VCaP (cell line): ENCODE measurements around the gene WNT16.
"Not testable (repeated sequence)": the region's sequence is repeated elsewhere in the genome, so short reads cannot be mapped to it uniquely, and the experiment has no call there.

Experiments
- H3K27ac ChIP-seq: fragments of 450-650 bp; 2 replicates; pipeline ENCODE4 v1.5.1; 2017
- CTCF ChIP-seq: fragments of 450-650 bp; conservative IDR thresholded peaks from 2 replicates; pipeline ENCODE4 v1.5.1; 2017; ENCODE audit warnings: mild to moderate bottlenecking, moderate library complexity

Gene WNT16

DNA sequence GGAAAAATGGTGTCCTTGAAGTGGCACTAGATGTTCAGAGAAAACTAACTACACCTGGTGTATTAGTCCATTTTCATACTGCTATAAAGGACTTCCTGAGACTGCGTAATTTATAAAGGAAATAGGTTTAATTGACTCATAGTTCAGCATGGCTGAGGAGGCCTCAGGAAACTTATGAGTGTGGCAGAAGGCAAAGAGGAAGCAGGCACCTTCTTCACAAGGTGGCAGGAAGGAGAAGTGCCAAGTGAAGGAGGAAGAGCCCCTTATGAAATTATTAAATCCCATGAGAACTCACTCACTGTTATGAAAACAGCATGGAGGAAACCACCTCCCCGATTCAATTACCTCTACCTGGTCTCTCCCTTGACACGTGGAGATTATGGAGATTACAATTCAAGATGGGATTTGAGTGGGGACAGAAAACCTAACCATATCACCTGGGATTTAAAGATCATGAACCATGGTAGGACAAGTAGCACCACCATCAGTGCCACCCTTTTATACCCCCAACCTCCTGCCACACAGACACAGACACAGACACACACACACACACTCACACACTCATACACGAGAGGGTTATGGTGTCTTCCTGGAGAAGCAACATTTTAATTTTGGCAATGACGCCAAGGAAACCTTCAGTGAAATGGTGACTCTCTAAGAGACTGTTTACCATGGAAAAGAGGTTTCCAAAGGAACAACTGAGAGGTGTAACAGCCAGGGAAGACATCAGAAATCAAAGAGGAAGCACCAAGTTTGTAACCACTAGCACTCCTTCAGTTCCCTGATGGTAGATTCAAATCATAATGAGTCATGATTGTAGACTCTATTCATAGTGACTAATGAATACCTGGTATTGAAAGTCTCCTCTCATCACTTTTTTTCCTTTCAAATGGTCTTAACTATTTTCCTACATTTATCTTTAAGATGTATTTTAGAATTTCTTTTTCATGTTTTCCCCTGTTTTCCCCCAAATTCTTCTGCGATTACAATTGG is 41.8 kb upstream of the WNT16 start:
- no peak overlapping the region for H3K27ac ChIP-seq
- no peak for TF ChIP-seq CTCF

- H3K27ac ChIP-seq = no peak overlapping the region
- TF ChIP-seq CTCF = no peak
These were observed 39.9 kb upstream of the WNT16 start for GRCh38 chr7:121288894-121289293.

- not testable (repeated sequence) for H3K27ac ChIP-seq
These were observed 38.9 kb upstream of the WNT16 start for GRCh38 chr7:121289930-121290329.

- no peak overlapping the region for H3K27ac ChIP-seq
- TF ChIP-seq CTCF = no peak
These were observed 34.3 kb upstream of the WNT16 start for GRCh38 chr7:121294448-121294992.

- no peak overlapping the region for H3K27ac ChIP-seq
- no peak for TF ChIP-seq CTCF
These were observed 31.0 kb upstream of the WNT16 start for GRCh38 chr7:121297843-121298242.

- TF ChIP-seq CTCF = no peak
- H3K27ac ChIP-seq = no peak overlapping the region
These were observed 30.0 kb upstream of the WNT16 start for GRCh38 chr7:121298831-121299239.

DNA sequence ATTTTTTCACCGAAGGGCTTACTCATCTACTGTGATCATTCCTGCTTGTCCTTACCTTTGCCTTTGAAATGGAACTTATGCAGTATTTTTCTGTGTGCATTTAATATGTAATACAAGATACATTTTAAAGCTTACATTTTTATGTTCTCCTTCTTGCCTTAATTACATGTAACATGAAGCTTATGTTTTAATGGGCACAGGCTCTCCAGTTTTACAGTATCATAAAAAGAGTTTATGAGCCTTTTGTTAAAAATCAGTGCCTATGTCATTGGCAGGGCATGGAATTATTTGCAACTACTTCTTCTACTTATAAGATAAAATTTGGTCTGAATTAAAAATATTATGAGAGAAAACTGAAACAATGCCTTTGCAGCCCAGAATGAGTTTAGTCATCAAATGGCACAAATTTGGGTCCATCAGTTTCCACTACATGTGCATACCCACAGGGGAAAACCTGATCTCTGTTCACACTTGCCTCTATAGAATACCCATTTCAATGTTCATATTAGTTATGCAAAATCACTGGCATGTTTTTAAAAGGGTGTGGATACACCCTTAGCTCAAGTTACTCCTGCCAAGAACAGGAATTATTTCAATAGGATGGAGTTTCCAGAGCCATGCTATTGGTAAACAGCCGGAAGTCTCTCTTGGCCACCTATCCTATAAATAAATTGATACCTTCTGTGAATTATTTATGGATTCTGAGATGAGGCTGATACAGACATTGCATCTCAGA is 27.9 kb upstream of the WNT16 start:
- TF ChIP-seq CTCF = no peak
- H3K27ac ChIP-seq = no peak overlapping the region; the same call in 1 of the 2 replicates
